ENCODE measurements around the gene CENPO. TPM values are rescaled to one million over a fixed set of nuclear protein-coding genes. Genes with fewer than 3 reads are reported as not detected.
"Not testable (repeated sequence)": the region's sequence is repeated elsewhere in the genome, so short reads cannot be mapped to it uniquely, and the experiment has no call there.

The CENPO gene
- total RNA-seq, 1 donor from 2014 or later: 28.8 TPM

DNA sequence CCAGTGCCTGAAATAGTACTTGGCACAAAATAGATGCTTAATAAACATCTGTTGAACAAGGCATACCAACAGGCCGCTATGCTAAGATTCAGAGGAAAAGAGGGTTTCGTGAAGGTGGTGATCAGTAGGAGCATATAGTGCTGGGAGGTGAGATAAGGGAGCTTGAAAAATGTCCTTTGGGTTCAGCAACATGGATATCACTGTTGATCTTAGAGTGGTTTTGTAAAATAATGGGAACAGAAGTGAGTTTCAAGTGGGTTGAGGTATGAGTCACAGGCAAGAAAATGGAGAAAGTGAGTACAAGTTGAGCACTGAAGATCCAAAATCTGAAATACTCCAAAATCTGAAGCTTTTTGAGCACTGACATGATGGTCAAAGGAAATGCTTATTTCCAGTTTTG lies 4.4 kb downstream of the CENPO start:
- Mint-ChIP-seq H3K9me3 (ENCODE audit: low read depth) (peaks cover 8% of the 10 kb centered on the region), H3K4me1 (ENCODE audit: low read depth) (peaks cover 12% of the 10 kb centered on the region), H3K4me3 (ENCODE audit: low read depth) (no peak overlapping the region), H3K27me3 (no peaks in the 10 kb centered on the region), H3K27ac (no peak overlapping the region), H3K36me3 (ENCODE audit: insufficient read depth) (peaks cover 38% of the 10 kb centered on the region)
- TF ChIP-seq, protein P1, sequence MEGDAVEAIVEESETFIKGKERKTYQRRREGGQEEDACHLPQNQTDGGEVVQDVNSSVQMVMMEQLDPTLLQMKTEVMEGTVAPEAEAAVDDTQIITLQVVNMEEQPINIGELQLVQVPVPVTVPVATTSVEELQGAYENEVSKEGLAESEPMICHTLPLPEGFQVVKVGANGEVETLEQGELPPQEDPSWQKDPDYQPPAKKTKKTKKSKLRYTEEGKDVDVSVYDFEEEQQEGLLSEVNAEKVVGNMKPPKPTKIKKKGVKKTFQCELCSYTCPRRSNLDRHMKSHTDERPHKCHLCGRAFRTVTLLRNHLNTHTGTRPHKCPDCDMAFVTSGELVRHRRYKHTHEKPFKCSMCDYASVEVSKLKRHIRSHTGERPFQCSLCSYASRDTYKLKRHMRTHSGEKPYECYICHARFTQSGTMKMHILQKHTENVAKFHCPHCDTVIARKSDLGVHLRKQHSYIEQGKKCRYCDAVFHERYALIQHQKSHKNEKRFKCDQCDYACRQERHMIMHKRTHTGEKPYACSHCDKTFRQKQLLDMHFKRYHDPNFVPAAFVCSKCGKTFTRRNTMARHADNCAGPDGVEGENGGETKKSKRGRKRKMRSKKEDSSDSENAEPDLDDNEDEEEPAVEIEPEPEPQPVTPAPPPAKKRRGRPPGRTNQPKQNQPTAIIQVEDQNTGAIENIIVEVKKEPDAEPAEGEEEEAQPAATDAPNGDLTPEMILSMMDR (IDR thresholded peaks at IDR 0.05; ENCODE audit: unreplicated experiment): no peak
- DNase-seq (ENCODE audit: low spot score, unreplicated experiment): no peak

- Mint-ChIP-seq H3K9me3 (ENCODE audit: low read depth) (peaks cover 17% of the 10 kb centered on the region), H3K36me3 (ENCODE audit: insufficient read depth) (peaks cover 62% of the 10 kb centered on the region)
- H3K27ac Mint-ChIP-seq; DNase-seq (ENCODE audit: low spot score, unreplicated experiment); H3K4me3 Mint-ChIP-seq (ENCODE audit: low read depth); H3K27me3 Mint-ChIP-seq; H3K4me1 Mint-ChIP-seq (ENCODE audit: low read depth): not testable (repeated sequence)
These were observed 7.3 kb downstream of the CENPO start for GRCh38 chr2:24800487-24800886.

DNA sequence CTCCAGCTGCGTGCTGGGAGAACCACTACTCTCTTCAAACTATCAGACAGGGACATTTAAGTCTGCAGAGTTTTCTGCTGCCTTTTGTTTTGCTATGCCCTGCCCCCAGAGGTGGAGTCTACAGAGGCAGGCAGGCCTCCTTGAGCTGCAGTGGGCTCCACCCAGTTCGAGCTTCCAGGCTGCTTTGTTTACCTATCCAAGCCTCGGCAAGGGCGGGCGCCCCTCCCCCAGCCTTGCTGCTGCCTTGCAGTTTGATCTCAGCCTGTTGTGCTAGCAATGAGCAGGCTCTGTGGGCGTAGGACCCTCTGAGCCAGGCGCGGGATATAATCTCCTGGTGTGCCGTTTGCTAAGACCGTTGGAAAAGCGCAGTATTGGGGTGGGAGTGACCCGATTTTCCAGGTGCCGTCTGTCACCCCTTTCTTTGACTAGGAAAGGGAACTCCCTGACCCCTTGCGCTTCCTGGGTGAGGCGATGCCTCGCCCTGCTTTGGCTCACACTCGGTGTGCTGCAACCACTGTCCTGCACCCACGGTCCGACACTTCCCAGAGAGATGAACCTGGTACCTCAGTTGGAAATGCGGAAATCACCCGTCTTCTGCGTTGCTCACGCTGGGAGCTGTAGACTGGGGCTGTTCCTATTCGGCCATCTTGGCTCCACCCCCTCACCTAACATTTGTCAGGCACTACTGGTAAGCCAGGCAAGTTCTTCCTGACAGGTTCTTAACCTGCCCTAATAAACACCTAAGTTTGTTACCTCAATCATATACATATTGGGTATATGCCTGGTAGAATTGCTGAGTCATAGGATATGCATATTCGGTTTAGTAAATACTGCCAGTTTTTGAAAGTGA lies 12.8 kb downstream of the CENPO start:
- Mint-ChIP-seq H3K9me3 (ENCODE audit: low read depth) (peaks cover 21% of the 10 kb centered on the region), H3K36me3 (ENCODE audit: insufficient read depth) (peaks cover 49% of the 10 kb centered on the region)
- not testable (repeated sequence) for H3K27ac Mint-ChIP-seq; H3K4me3 Mint-ChIP-seq (ENCODE audit: low read depth); H3K4me1 Mint-ChIP-seq (ENCODE audit: low read depth); H3K27me3 Mint-ChIP-seq; DNase-seq (ENCODE audit: low spot score, unreplicated experiment)

- Mint-ChIP-seq H3K27ac (no peak overlapping the region), H3K4me3 (ENCODE audit: low read depth) (no peak overlapping the region), H3K36me3 (ENCODE audit: insufficient read depth) (peaks cover 45% of the 10 kb centered on the region)
These were observed 13.4 kb downstream of the CENPO start for GRCh38 chr2:24806661-24807036.

DNA sequence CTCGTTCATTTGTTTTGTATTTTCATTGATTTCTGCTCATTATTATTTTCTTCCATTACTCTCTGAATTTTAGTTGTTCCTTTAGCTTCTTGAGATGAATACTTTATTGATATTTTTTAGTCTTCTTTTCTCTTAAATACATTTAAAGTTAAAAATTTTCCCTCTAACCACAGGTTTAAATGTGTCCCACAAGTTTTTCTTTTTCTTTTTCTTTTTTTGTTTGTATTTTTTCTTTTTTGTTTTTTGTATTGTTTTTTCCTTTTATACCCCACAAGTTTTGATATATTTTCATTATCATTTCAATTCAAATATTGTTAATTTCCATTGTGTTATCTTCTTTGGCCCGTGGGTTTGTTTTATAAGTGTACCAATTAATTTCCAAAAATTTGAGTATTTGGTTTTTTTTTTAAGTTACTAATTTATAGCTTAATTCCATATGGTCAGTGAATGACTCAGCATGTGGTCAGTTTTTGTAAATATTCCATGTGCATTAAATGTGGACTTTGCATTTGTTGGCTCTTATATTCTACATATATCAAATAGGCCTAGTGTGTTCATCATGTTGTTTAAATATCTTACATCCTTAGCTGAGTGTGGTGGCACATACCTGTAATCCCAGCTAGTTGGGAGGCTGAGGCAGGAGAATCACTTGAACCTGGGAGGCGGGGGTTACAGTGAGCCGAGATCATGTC lies 16.2 kb downstream of the CENPO start:
- H3K9me3 Mint-ChIP-seq (ENCODE audit: low read depth): peaks cover 12% of the 10 kb centered on the region
- no peak for DNase-seq (ENCODE audit: low spot score, unreplicated experiment)
- peaks cover 30% of the 10 kb centered on the region for H3K36me3 Mint-ChIP-seq (ENCODE audit: insufficient read depth)
- no peak overlapping the region for H3K4me3 Mint-ChIP-seq (ENCODE audit: low read depth)
- H3K27ac Mint-ChIP-seq: no peak overlapping the region
- TF ChIP-seq, protein P1 (IDR thresholded peaks at IDR 0.05; ENCODE audit: unreplicated experiment): no peak
- peaks cover 5% of the 10 kb centered on the region for H3K4me1 Mint-ChIP-seq (ENCODE audit: low read depth)
- H3K27me3 Mint-ChIP-seq: no peaks in the 10 kb centered on the region

More at GRCh38 chr2:24806661-24807036, 13.4 kb downstream of the CENPO start:
- Mint-ChIP-seq H3K4me1 (ENCODE audit: low read depth) (no peaks in the 10 kb centered on the region), H3K27me3 (no peaks in the 10 kb centered on the region), H3K9me3 (ENCODE audit: low read depth) (peaks cover 20% of the 10 kb centered on the region)
- TF ChIP-seq, protein P1 (IDR thresholded peaks at IDR 0.05; ENCODE audit: unreplicated experiment): no peak
- no peak for DNase-seq (ENCODE audit: low spot score, unreplicated experiment)

DNA sequence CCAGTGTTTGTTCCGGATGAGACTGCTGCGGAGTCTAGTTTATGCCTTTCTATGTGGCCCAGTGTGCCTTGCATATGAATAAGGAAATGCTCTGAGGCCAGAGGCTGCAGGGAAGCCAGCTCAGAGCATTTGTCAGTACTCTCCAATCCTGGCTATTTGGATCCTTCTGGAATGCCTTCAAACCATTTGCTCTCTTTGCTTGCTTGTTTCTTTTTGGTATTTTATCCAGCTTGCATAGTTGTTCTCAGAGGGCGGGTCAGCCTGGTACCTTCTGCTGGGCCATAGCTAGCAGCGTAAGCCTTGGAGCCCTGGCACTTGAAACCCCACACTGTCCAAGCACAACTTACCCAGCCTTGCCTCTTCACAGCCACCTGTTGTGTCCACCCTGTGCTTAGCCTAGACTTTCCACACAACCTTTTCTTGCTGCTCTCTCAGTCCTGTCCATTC lies 20.5 kb downstream of the CENPO start:
- Mint-ChIP-seq H3K9me3 (ENCODE audit: low read depth) (no peaks in the 10 kb centered on the region), H3K4me3 (ENCODE audit: low read depth) (no peak overlapping the region), H3K27ac (peak overlapping the region; percentile 46), H3K27me3 (no peaks in the 10 kb centered on the region), H3K4me1 (ENCODE audit: low read depth) (peaks cover 18% of the 10 kb centered on the region), H3K36me3 (ENCODE audit: insufficient read depth) (peaks cover 11% of the 10 kb centered on the region)
- TF ChIP-seq, protein P1 (IDR thresholded peaks at IDR 0.05; ENCODE audit: unreplicated experiment): no peak
- DNase-seq (ENCODE audit: low spot score, unreplicated experiment): no peak

Data from progenitor cell of endocrine pancreas (in vitro differentiated cells).